Upper lobe of right lung (tissue), 1 donor: ENCODE measurements around the gene GMCL1. TPM values are rescaled to one million over a fixed set of nuclear protein-coding genes. Genes with fewer than 3 reads are reported as not detected.
"Not testable (repeated sequence)": the region's sequence is repeated elsewhere in the genome, so short reads cannot be mapped to it uniquely, and the experiment has no call there.

Experiments
- ATAC-seq: fragments of 200-7000 bp; cut with Tn5 transposase; one replicate; pipeline ENCODE4 v1.9.1; 2020; ENCODE audit warnings: mild to moderate bottlenecking, moderate library complexity
- DNase-seq: peaks from one replicate; pipeline ENCODE4 v3.0.0-alpha.2; 2020
- H3K27ac ChIP-seq: fragments of 200-600 bp; one replicate; pipeline ENCODE4 v1.8.0; 2022
- H3K27me3 ChIP-seq: fragments of 200-600 bp; one replicate; pipeline ENCODE4 v1.8.0; 2022; ENCODE audit warnings: mild to moderate bottlenecking
- H3K36me3 ChIP-seq: fragments of 200-600 bp; one replicate; pipeline ENCODE4 v1.8.0; 2022
- H3K4me1 ChIP-seq: fragments of 200-600 bp; one replicate; pipeline ENCODE4 v1.8.0; 2022
- H3K4me3 ChIP-seq: fragments of 200-600 bp; one replicate; pipeline ENCODE4 v1.8.0; 2022; ENCODE audit warnings: mild to moderate bottlenecking
- H3K9me3 ChIP-seq: fragments of 200-600 bp; one replicate; pipeline ENCODE4 v1.8.0; 2022
- intact Hi-C: fragments of 100-400 bp; cut with DNase I; formaldehyde crosslinking; loops from one replicate; pipeline ENCODE4 v1.11.0; 2022
- total RNA-seq: library from RNA; stranded (reverse); fragmentation: NEBNext Ultra II Directional; extraction: Animal tissue kit (Norgen Biotek cat#: 25700); gene quantifications from one replicate; pipeline ENCODE4 v1.2.1, GENCODE V29; 2021
- TF ChIP-seq, protein P1 (sequence below): fragments of 200-600 bp; IDR thresholded peaks from one replicate; pipeline ENCODE4 v1.8.0; 2022; ENCODE audit warnings: antibody characterized with exemption
- donor health status: DM: no; HTN: yes; CAD: no; lungs with severe emphysema.

GMCL1 gene
- total RNA-seq, 1 donor from 2014 or later, result 11.9 TPM

DNA sequence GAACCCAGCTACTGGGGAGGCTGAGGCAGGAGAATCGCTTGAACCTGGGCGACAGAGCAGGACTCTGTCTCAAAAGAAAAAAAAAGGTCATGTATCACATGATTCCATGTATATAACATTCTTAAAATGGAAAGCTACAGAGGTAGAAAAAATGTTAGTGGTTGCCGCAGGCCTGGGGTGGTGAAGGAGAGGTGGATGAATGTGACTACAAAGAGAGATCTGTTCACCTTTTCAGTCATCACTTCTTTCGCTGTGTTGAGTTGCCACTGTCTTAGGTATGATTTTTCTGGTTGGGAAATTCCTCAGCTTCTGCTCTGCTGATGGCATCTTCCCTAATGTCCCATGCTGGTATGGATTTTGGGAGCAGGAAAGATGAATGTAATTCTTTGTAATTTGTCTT is 59.0 kb downstream of the GMCL1 start:
- no peaks in the 10 kb centered on the region for H3K9me3 ChIP-seq
- no peaks in the 10 kb centered on the region for H3K36me3 ChIP-seq
- no peak overlapping the region for H3K27ac ChIP-seq
- TF ChIP-seq, protein P1, sequence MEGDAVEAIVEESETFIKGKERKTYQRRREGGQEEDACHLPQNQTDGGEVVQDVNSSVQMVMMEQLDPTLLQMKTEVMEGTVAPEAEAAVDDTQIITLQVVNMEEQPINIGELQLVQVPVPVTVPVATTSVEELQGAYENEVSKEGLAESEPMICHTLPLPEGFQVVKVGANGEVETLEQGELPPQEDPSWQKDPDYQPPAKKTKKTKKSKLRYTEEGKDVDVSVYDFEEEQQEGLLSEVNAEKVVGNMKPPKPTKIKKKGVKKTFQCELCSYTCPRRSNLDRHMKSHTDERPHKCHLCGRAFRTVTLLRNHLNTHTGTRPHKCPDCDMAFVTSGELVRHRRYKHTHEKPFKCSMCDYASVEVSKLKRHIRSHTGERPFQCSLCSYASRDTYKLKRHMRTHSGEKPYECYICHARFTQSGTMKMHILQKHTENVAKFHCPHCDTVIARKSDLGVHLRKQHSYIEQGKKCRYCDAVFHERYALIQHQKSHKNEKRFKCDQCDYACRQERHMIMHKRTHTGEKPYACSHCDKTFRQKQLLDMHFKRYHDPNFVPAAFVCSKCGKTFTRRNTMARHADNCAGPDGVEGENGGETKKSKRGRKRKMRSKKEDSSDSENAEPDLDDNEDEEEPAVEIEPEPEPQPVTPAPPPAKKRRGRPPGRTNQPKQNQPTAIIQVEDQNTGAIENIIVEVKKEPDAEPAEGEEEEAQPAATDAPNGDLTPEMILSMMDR, result no peak
- no peak for ATAC-seq
- no peaks in the 10 kb centered on the region for H3K4me1 ChIP-seq
- intact Hi-C loops, result no loop called here
- no peak for DNase-seq
- no peaks in the 10 kb centered on the region for H3K27me3 ChIP-seq
- H3K4me3 ChIP-seq, result no peak overlapping the region

DNA sequence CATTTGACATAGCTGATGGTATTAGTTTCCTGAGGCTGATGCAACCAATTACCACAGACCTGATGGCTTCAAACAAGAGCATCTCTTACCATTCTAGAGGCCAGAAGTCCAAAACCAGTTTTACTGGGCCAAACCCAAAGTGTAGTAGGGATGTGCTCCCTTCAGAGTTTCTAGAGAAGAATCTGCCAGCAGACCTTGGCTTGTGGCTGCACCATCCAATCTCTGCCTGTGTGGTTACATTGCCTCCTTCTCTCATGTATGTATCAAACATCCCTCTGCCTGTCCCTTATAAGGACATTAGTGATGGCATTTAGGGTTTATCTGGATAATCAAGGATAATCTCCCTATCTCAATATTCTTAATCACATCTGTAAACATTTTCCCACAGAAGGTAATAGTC is 59.8 kb downstream of the GMCL1 start:
- DNase-seq, result no peak
- ATAC-seq, result no peak
- Histone ChIP-seq H3K4me1 (no peaks in the 10 kb centered on the region), H3K27ac (no peak overlapping the region), H3K4me3 (no peak overlapping the region), H3K27me3 (no peaks in the 10 kb centered on the region), H3K9me3 (no peaks in the 10 kb centered on the region), H3K36me3 (no peaks in the 10 kb centered on the region)
- TF ChIP-seq, protein P1, result no peak
- intact Hi-C loops, result no loop called here

DNA sequence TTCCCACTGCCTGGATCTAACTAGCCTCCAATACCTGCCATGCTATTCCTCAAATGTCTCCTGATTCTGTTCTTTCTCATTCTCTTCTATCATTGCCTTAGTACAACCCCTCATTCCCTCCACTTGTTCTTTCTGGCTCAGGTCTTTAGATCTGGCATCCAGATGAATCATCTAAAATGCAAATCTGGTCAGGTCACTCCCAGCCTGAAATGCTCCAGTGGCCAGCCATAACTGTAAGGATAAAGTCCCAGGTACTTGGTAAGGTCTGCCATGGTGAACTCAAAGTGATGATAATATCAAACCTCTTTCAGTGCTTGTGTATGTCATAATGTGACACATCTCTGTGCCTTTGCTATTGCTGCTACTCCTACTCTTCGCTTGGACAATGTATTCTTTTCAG is 61.4 kb downstream of the GMCL1 start:
- Histone ChIP-seq H3K9me3 (no peaks in the 10 kb centered on the region), H3K27ac (no peak overlapping the region), H3K27me3 (no peaks in the 10 kb centered on the region), H3K4me3 (no peak overlapping the region), H3K36me3 (peaks cover 2% of the 10 kb centered on the region), H3K4me1 (peaks cover 11% of the 10 kb centered on the region)
- intact Hi-C loops, result no loop called here
- DNase-seq (no peak), ATAC-seq (no peak)
- TF ChIP-seq, protein P1, result no peak

DNA sequence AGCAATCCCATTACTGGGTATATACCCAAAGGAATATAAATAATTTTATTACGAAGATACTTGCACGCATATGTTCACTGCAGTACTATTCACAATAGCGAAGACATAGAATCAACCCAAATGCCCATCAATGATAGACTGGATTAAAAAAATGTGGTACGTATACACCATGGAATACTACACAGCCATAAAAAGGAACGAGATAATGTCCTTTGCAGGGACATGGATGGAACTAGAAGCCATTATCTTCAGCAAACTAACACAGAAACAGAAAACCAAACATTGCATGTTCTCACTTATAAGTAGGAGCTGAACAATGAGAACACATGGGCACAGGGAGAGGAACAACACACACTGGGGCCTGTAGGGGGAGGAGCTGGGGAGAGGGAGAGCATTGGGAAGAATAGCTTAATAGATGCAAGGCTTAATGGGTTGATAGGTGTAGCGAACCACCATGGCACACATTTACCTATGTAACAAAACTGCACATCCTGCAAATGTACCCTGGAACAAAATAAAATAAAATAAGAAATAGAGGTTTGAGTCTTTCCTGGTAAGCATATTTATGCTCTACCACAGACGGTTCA is 63.5 kb downstream of the GMCL1 start:
- DNase-seq, H3K9me3 ChIP-seq, intact Hi-C loops, ATAC-seq, H3K4me3 ChIP-seq, H3K27me3 ChIP-seq, H3K27ac ChIP-seq: not testable (repeated sequence)
- Histone ChIP-seq H3K36me3 (peaks cover 23% of the 10 kb centered on the region), H3K4me1 (peaks cover 11% of the 10 kb centered on the region)

DNA sequence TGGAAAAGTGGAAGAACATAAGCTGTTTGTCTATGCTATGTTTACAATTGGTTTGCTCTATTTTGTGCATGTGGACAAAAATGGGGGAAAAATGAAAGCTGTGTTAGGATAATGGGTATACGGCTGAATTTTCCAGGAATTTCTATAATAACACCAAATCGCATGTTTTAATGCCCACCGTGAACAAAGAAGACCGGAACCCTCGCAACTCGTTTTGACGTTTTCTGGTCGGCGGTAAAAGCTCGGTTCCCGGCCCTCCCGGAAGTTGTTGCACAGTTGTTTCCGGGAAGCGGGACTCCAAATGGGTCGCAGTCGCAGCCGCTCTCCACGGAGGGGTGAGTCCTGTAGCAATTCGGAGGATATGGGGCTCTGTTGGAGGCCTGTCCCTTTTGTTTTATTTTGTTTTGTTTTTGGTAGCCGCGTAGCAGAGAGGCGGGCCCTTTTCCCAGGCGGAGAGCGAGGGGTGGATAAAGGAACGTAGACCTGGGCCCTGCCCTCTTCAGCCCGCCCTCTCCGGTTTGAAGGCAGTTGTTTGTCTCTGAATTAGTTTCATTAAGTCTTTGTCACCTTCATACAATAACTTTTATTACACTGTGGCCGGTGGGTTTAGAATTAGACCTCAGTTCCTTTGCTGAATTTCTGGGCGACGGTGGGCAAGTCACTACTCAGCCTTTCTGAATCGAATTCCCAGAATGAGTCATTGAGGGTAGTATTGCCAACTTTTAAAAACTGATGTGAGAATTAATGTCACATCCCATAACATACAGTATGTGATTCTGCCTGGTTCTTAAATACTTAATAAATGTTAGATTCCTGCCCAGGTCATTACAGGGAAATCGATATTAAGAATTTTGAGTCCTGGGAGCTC is 64.5 kb downstream of the GMCL1 start, which contains the start of gene SNRNP27:
TSS of gene SNRNP27 (plus strand) at position 273 of the 868 bp plus-strand sequence. CDS start at position 302, 29 bp downstream.
- H3K36me3 ChIP-seq, result peaks cover 33% of the 10 kb centered on the region
- no peaks in the 10 kb centered on the region for H3K27me3 ChIP-seq
- intact Hi-C loops, result no loop called here
- ATAC-seq, result peak; percentile 93
- no peaks in the 10 kb centered on the region for H3K9me3 ChIP-seq
- TF ChIP-seq, protein P1, result no peak
- peak; percentile 86 for DNase-seq
- peaks cover 11% of the 10 kb centered on the region for H3K4me1 ChIP-seq
- peak within 1 kb of the TSS; percentile 83 for H3K27ac ChIP-seq
- H3K4me3 ChIP-seq, result peak within 1 kb of the TSS; percentile 77

DNA sequence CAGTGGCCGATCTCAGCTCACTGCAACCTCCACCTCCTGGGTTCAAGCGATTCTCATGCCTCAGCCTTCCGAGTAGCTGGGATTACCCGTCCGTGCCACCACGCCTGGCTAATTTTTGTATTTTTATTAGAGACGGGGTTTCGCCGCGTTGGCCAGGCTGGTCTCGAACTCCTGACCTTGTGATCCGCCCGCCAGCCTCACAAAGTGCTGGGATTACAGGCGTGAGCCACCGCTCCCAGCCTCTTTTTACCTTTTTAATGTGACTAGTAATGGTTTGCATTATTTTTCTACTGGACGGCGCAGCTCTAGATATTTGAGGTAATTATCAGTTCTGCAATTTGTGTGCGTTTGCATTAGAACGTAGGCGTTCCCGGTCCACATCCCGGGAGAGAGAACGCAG is 65.3 kb downstream of the GMCL1 start:
- not testable (repeated sequence) for ATAC-seq, DNase-seq

More for the DNA sequence above, 65.3 kb downstream of the GMCL1 start:
- intact Hi-C loops, H3K27ac ChIP-seq, H3K9me3 ChIP-seq, H3K27me3 ChIP-seq: not testable (repeated sequence)
- peak overlapping the region; percentile 77 for H3K4me3 ChIP-seq
- H3K4me1 ChIP-seq, result peaks cover 11% of the 10 kb centered on the region
- H3K36me3 ChIP-seq, result peaks cover 41% of the 10 kb centered on the region
